ENCODE measurements around the gene SELENOM. TPM values are rescaled to one million over a fixed set of nuclear protein-coding genes. Genes with fewer than 3 reads are reported as not detected.
A peak's percentile ranks its signal among the peaks of the same experiment; 100 is the strongest.

The SELENOM gene
- total RNA-seq, 2 donors from 2014 or later = 453 to 1,695 TPM

GRCh38 chr22:31084811-31085492 is 22.4 kb downstream of the SELENOM start:
- H3K27ac ChIP-seq = peak overlapping the region; percentile 88 to 92
- H3K4me3 ChIP-seq = peak overlapping the region; percentile 76
- peaks cover 37% of the 10 kb centered on the region for H3K36me3 ChIP-seq
- H3K4me1 ChIP-seq (ENCODE audit: control insufficient read depth in 1 of 2, low read depth in 2 of 2) = peaks cover 23 to 68% of the 10 kb centered on the region in 2 donors
- ATAC-seq (ENCODE audit: insufficient number of reproducible peaks, low FRiP score, low read depth) = peak; percentile 24
- no peaks in the 10 kb centered on the region for H3K27me3 ChIP-seq (replicated peaks; ENCODE audit: insufficient read depth)
- peak; percentile 86 for TF ChIP-seq CTCF (IDR thresholded peaks at IDR 0.05)
- peak; percentile 74 for DNase-seq (ENCODE audit: low spot score)
- H3K9me3 ChIP-seq = no peaks in the 10 kb centered on the region

- no peaks in the 10 kb centered on the region for H3K27me3 ChIP-seq (replicated peaks; ENCODE audit: insufficient read depth)
- no peaks in the 10 kb centered on the region for H3K9me3 ChIP-seq
- ATAC-seq (ENCODE audit: insufficient number of reproducible peaks, low FRiP score, low read depth) = no peak
- H3K4me1 ChIP-seq (ENCODE audit: control insufficient read depth in 1 of 2, low read depth in 2 of 2) = peaks cover 16 to 60% of the 10 kb centered on the region in 2 donors
- peaks cover 30% of the 10 kb centered on the region for H3K36me3 ChIP-seq
- peak overlapping the region; percentile 88 to 92 for H3K27ac ChIP-seq
- no peak for TF ChIP-seq CTCF (IDR thresholded peaks at IDR 0.05)
- peak overlapping the region; percentile 76 for H3K4me3 ChIP-seq
- no peak for DNase-seq (ENCODE audit: low spot score)
Observed at GRCh38 chr22:31083923-31084810, 23.2 kb downstream of the SELENOM start.

GRCh38 chr22:31083377-31083768 is 24.0 kb downstream of the SELENOM start:
- Histone ChIP-seq H3K9me3 (no peaks in the 10 kb centered on the region), H3K4me3 (peak overlapping the region; percentile 76), H3K27ac (peak overlapping the region; percentile 88 to 92), H3K27me3 (replicated peaks; ENCODE audit: insufficient read depth) (no peaks in the 10 kb centered on the region), H3K4me1 (ENCODE audit: control insufficient read depth in 1 of 2, low read depth in 2 of 2) (peaks cover 16 to 52% of the 10 kb centered on the region in 2 donors), H3K36me3 (peaks cover 23% of the 10 kb centered on the region)
- no peak for DNase-seq (ENCODE audit: low spot score)
- TF ChIP-seq CTCF (IDR thresholded peaks at IDR 0.05) = no peak
- ATAC-seq (ENCODE audit: insufficient number of reproducible peaks, low FRiP score, low read depth) = no peak

- DNase-seq (ENCODE audit: low spot score) = no peak
- Histone ChIP-seq H3K4me3 (peak overlapping the region; percentile 76), H3K27me3 (replicated peaks; ENCODE audit: insufficient read depth) (no peaks in the 10 kb centered on the region), H3K9me3 (no peaks in the 10 kb centered on the region), H3K4me1 (ENCODE audit: control insufficient read depth in 1 of 2, low read depth in 2 of 2) (peaks cover 16 to 46% of the 10 kb centered on the region in 2 donors), H3K27ac (peak overlapping the region; percentile 88 to 92), H3K36me3 (peaks cover 18% of the 10 kb centered on the region)
- no peak for ATAC-seq (ENCODE audit: insufficient number of reproducible peaks, low FRiP score, low read depth)
- peak; percentile 83 for TF ChIP-seq CTCF (IDR thresholded peaks at IDR 0.05)
Observed at GRCh38 chr22:31082606-31083376, 24.6 kb downstream of the SELENOM start.
